Neural cell (in vitro differentiated cells): ENCODE measurements around the gene PAPSS2. TPM values are rescaled to one million over a fixed set of nuclear protein-coding genes. Genes with fewer than 3 reads are reported as not detected.

Experiments used
- H2AFZ ChIP-seq: fragments of 200-600, 300-800 bp; sonication (generic), shearing (Covaris generic); 2 replicates; pipeline ENCODE4 v1.6.0; 2014; ENCODE audit warnings: low read depth, mild to moderate bottlenecking, antibody characterized with exemption, low read length, moderate library complexity
- H3F3A ChIP-seq: fragments of 200-600 bp; shearing (Covaris generic); 2 replicates; pipeline ENCODE4 v1.6.1; 2016; ENCODE audit warnings: mild to moderate bottlenecking, moderate library complexity, mixed read lengths, antibody characterized with exemption, low read length; ENCODE audit not compliant: insufficient read depth, poor library complexity, severe bottlenecking
- H3K27ac ChIP-seq: fragments of 200-600, 300-800 bp; sonication (generic), shearing (Covaris generic); 2 replicates; pipeline ENCODE4 v1.5.1; 2014; ENCODE audit warnings: mild to moderate bottlenecking, low read length, moderate library complexity
- H3K27me3 ChIP-seq: fragments of 300-800, 200-600 bp; sonication (generic), shearing (Covaris generic); 2 replicates; pipeline ENCODE4 v1.6.0; 2014; ENCODE audit warnings: mild to moderate bottlenecking, low read depth, low read length, moderate library complexity; ENCODE audit not compliant: insufficient read depth
- H3K36me3 ChIP-seq: fragments of 300-800, 200-600 bp; sonication (generic), shearing (Covaris generic); 2 replicates; pipeline ENCODE4 v1.5.1; 2014; ENCODE audit warnings: mild to moderate bottlenecking, antibody characterized with exemption, low read length, moderate library complexity; ENCODE audit not compliant: insufficient read depth
- H3K4me2 ChIP-seq: fragments of 300-800, 200-600 bp; sonication (generic), shearing (Covaris generic); 2 replicates; pipeline ENCODE4 v1.6.0; 2014; ENCODE audit warnings: mild to moderate bottlenecking, low read length
- H3K4me3 ChIP-seq: fragments of 300-800, 200-600 bp; sonication (generic), shearing (Covaris generic); 2 replicates; pipeline ENCODE4 v1.5.1; 2014; ENCODE audit warnings: mild to moderate bottlenecking, low read length, moderate library complexity
- H3K79me2 ChIP-seq: fragments of 200-600 bp; shearing (Covaris generic); replicated peaks from 2 replicates; pipeline ENCODE4 v1.6.0; 2014; ENCODE audit warnings: mild to moderate bottlenecking, low read length, moderate library complexity; ENCODE audit not compliant: insufficient read depth
- H3K9ac ChIP-seq: fragments of 300-800, 200-600 bp; sonication (generic), shearing (Covaris generic); 2 replicates; pipeline ENCODE4 v1.6.1; 2016; ENCODE audit warnings: mild to moderate bottlenecking, low read length, mixed read lengths
- H3K9me2 ChIP-seq: fragments of 200-600 bp; shearing (Covaris generic); 2 replicates; pipeline ENCODE4 v1.6.1; 2016; ENCODE audit warnings: mild to moderate bottlenecking, low read length, mixed read lengths; ENCODE audit not compliant: insufficient read depth
- H3K9me3 ChIP-seq: fragments of 200-600, 300-800 bp; sonication (generic), shearing (Covaris generic); 2 replicates; pipeline ENCODE4 v1.6.1; 2016; ENCODE audit warnings: mild to moderate bottlenecking, mixed run types, low read length, moderate library complexity, mixed read lengths
- H4K20me1 ChIP-seq: fragments of 200-600 bp; shearing (Covaris generic); 2 replicates; pipeline ENCODE4 v1.6.1; 2016; ENCODE audit warnings: mild to moderate bottlenecking, mixed run types; ENCODE audit not compliant: insufficient read depth
- EP300 ChIP-seq: fragments of 450-650 bp; conservative IDR thresholded peaks from 2 replicates; pipeline ENCODE4 v1.6.1; 2014; ENCODE audit warnings: antibody characterized with exemption, mild to moderate bottlenecking, moderate library complexity; ENCODE audit not compliant: poor library complexity, severe bottlenecking
- EZH2 ChIP-seq: fragments of 200-600, 300-800 bp; shearing (Covaris generic), sonication (generic); IDR thresholded peaks from 2 replicates; pipeline ENCODE4 v1.6.1; 2014; ENCODE audit warnings: antibody characterized with exemption, low read length, borderline replicate concordance, mild to moderate bottlenecking; ENCODE audit not compliant: insufficient read depth, poor library complexity, severe bottlenecking
- MXI1 ChIP-seq: fragments of 450-650 bp; conservative IDR thresholded peaks from 2 replicates; pipeline ENCODE4 v1.6.1; 2014; ENCODE audit warnings: antibody characterized with exemption, mild to moderate bottlenecking; ENCODE audit not compliant: poor library complexity, severe bottlenecking
- POLR2AphosphoS5 ChIP-seq: IDR thresholded peaks from 2 replicates; pipeline ENCODE4 v1.6.1; 2012
- RAD21 ChIP-seq: fragments of 450-650 bp; conservative IDR thresholded peaks from 2 replicates; pipeline ENCODE4 v1.6.1; 2014; ENCODE audit warnings: antibody characterized with exemption, mild to moderate bottlenecking, moderate library complexity
- SMC3 ChIP-seq: fragments of 450-650 bp; conservative IDR thresholded peaks from 2 replicates; pipeline ENCODE4 v1.6.1; 2014; ENCODE audit warnings: antibody characterized with exemption, mild to moderate bottlenecking, moderate library complexity; ENCODE audit not compliant: poor library complexity
- TAF1 ChIP-seq: IDR thresholded peaks from 2 replicates; pipeline ENCODE4 v1.6.1; 2012; ENCODE audit warnings: low read depth
- polyA plus RNA-seq: library from polyadenylated mRNA; depleted of rRNA; stranded (reverse); fragments of >200 nt; gene quantifications from 2 replicates; pipeline ENCODE4 v1.2.3, GENCODE V29; 2014
- TF ChIP-seq, protein P1 (sequence below): IDR thresholded peaks from 2 replicates; pipeline ENCODE4 v1.6.1; 2012; ENCODE audit warnings: borderline replicate concordance
- TF ChIP-seq, protein P2 (sequence below): fragments of 450-650 bp; IDR thresholded peaks from 2 replicates; pipeline ENCODE4 v1.5.1; 2014; ENCODE audit warnings: antibody characterized with exemption, mild to moderate bottlenecking, moderate library complexity; ENCODE audit not compliant: poor library complexity, severe bottlenecking

The PAPSS2 gene
- polyA plus RNA-seq, 1 donor from 2014 or later, result 0.24 TPM

DNA sequence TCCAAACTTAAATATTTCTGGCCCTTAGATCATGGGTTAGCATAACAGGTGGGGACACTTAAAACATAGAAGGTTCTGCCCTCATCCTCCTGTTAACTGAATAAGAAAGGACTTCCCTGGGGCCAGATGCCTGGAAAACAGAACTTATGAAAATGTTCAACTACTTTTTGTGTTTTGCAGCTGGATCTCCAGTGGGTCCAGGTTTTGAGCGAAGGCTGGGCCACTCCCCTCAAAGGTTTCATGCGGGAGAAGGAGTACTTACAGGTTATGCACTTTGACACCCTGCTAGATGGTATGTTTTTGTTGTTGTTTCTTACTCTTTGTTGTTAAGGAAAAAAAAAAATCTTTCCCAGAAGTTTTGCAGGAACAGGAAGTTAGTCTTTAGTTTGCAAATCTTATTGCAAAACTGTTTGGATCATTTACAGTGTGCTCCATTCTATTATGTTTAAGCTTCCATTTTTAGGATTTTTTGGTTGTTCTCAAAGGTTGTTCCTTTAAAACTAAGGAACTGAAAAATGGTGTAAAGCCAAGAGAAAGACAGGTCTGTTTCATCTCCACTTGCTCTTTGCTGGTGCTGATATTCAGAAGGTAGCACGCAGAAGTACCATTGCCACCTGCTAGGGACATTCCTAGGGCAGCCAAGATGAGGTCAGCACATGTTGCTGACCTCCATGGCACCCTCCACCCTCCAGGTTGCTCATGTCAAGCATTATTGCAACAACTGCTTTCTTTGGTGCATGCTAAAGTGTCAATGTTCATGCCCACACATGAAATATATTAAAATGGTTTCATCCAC lies 56.1 kb downstream of the PAPSS2 start:
- no peaks in the 10 kb centered on the region for H3K9me3 ChIP-seq
- no peak overlapping the region for H3K9ac ChIP-seq
- H3K79me2 ChIP-seq, result no peaks in the 10 kb centered on the region
- H3K36me3 ChIP-seq, result no peaks in the 10 kb centered on the region
- H3F3A ChIP-seq, result no peaks in the 10 kb centered on the region
- no peak overlapping the region for H2AFZ ChIP-seq
- TF ChIP-seq, protein P1, sequence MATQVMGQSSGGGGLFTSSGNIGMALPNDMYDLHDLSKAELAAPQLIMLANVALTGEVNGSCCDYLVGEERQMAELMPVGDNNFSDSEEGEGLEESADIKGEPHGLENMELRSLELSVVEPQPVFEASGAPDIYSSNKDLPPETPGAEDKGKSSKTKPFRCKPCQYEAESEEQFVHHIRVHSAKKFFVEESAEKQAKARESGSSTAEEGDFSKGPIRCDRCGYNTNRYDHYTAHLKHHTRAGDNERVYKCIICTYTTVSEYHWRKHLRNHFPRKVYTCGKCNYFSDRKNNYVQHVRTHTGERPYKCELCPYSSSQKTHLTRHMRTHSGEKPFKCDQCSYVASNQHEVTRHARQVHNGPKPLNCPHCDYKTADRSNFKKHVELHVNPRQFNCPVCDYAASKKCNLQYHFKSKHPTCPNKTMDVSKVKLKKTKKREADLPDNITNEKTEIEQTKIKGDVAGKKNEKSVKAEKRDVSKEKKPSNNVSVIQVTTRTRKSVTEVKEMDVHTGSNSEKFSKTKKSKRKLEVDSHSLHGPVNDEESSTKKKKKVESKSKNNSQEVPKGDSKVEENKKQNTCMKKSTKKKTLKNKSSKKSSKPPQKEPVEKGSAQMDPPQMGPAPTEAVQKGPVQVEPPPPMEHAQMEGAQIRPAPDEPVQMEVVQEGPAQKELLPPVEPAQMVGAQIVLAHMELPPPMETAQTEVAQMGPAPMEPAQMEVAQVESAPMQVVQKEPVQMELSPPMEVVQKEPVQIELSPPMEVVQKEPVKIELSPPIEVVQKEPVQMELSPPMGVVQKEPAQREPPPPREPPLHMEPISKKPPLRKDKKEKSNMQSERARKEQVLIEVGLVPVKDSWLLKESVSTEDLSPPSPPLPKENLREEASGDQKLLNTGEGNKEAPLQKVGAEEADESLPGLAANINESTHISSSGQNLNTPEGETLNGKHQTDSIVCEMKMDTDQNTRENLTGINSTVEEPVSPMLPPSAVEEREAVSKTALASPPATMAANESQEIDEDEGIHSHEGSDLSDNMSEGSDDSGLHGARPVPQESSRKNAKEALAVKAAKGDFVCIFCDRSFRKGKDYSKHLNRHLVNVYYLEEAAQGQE, result no peak
- TF ChIP-seq, protein P2, sequence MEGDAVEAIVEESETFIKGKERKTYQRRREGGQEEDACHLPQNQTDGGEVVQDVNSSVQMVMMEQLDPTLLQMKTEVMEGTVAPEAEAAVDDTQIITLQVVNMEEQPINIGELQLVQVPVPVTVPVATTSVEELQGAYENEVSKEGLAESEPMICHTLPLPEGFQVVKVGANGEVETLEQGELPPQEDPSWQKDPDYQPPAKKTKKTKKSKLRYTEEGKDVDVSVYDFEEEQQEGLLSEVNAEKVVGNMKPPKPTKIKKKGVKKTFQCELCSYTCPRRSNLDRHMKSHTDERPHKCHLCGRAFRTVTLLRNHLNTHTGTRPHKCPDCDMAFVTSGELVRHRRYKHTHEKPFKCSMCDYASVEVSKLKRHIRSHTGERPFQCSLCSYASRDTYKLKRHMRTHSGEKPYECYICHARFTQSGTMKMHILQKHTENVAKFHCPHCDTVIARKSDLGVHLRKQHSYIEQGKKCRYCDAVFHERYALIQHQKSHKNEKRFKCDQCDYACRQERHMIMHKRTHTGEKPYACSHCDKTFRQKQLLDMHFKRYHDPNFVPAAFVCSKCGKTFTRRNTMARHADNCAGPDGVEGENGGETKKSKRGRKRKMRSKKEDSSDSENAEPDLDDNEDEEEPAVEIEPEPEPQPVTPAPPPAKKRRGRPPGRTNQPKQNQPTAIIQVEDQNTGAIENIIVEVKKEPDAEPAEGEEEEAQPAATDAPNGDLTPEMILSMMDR, result no peak
- TF ChIP-seq SMC3 (no peak), RAD21 (no peak), TAF1 (no peak), POLR2AphosphoS5 (no peak), EP300 (no peak), EZH2 (no peak)
- no peaks in the 10 kb centered on the region for H3K27me3 ChIP-seq
- no peaks in the 10 kb centered on the region for H3K9me2 ChIP-seq
- no peak overlapping the region for H3K4me2 ChIP-seq
- H3K27ac ChIP-seq, result no peak overlapping the region
- no peak overlapping the region for H3K4me3 ChIP-seq
- H4K20me1 ChIP-seq, result no peaks in the 10 kb centered on the region

DNA sequence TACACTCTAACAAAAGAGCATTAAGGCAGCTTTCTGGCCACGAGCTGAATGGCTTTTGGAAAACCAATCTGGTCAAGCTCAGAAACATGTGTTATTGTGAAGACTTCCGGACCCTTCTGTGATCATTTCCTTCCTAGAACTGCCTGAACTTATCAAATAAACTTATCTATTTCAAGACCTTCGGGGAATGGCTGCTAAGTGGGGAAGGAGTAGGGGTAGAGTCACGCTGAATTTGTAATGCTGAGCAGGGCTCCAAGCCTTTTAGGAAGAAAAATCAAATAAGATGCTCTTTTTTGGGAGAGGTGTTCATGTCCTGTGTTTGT lies 56.6 kb downstream of the PAPSS2 start:
- Histone ChIP-seq H3K4me3 (no peak overlapping the region), H3K4me2 (no peak overlapping the region), H3K79me2 (no peaks in the 10 kb centered on the region), H3K36me3 (no peaks in the 10 kb centered on the region), H3K9me2 (no peaks in the 10 kb centered on the region), H3K27ac (no peak overlapping the region), H2AFZ (no peak overlapping the region), H3K9ac (no peak overlapping the region), H4K20me1 (no peaks in the 10 kb centered on the region), H3K27me3 (no peaks in the 10 kb centered on the region), H3K9me3 (no peaks in the 10 kb centered on the region), H3F3A (no peaks in the 10 kb centered on the region)
- TF ChIP-seq TAF1 (no peak), EP300 (no peak), MXI1 (no peak), POLR2AphosphoS5 (no peak), SMC3 (no peak), RAD21 (no peak), EZH2 (no peak)
- TF ChIP-seq, protein P2, result no peak
- TF ChIP-seq, protein P1, result no peak
